Activated naive CD8-positive, alpha-beta T cell treated with anti-CD3 and anti-CD28 coated beads for 36 hours (primary cell): Measurements from ENCODE around the gene VAMP4. TPM values are rescaled to one million over a fixed set of nuclear protein-coding genes. Genes with fewer than 3 reads are reported as not detected.
A peak's percentile ranks its signal among the peaks of the same experiment; 100 is the strongest.
"Not testable (repeated sequence)": the region's sequence is repeated elsewhere in the genome, so short reads cannot be mapped to it uniquely, and the experiment has no call there.

Experiments
- DNase-seq: peaks from one replicate; pipeline ENCODE4 v3.0.0; 2021
- H3K27ac Mint-ChIP-seq: one replicate; pipeline ENCODE4 v1.8.0; 2022; ENCODE audit warnings: mild to moderate bottlenecking, moderate library complexity, mixed read lengths
- H3K27me3 Mint-ChIP-seq: one replicate; pipeline ENCODE4 v1.8.0; 2022; ENCODE audit warnings: mild to moderate bottlenecking, mixed read lengths
- H3K36me3 Mint-ChIP-seq: one replicate; pipeline ENCODE4 v1.8.0; 2021; ENCODE audit warnings: mild to moderate bottlenecking, mixed read lengths
- H3K4me1 Mint-ChIP-seq: one replicate; pipeline ENCODE4 v1.8.0; 2021; ENCODE audit warnings: mixed read lengths
- H3K4me3 Mint-ChIP-seq: one replicate; pipeline ENCODE4 v1.8.0; 2022; ENCODE audit warnings: mild to moderate bottlenecking, moderate library complexity, mixed read lengths
- H3K9me3 Mint-ChIP-seq: one replicate; pipeline ENCODE4 v1.8.0; 2022; ENCODE audit warnings: mixed read lengths
- total RNA-seq, 2 experiments: library from RNA; stranded (reverse); gene quantifications; one replicate each; pipeline ENCODE4 v1.2.3, GENCODE V29; 2021

VAMP4 gene
- total RNA-seq, 2 experiments from 2014 or later = 4.8 to 5.1 TPM

DNA sequence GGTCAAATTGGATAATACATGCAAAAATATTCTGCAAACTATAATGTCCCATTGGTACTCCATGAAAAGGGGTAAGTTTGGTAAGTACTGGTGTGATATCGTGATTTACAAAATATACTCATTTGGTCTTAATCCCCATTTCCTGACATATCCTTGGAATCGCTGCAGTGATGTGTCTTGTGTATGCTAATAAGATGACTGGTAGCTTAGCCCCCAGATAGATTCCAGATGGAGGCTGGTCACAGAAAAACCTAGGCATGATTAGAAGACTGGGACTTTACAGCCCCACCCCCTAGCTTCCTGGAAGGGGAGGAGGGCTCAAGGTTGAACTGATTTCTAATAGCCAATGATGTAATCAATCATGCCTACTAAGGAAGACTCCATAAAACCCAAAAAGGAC lies 3.0 kb downstream of the VAMP4 start:
- no peak for DNase-seq
- Mint-ChIP-seq H3K27ac (peak overlapping the region; percentile 79), H3K4me1 (peaks cover 48% of the 10 kb centered on the region), H3K9me3 (no peaks in the 10 kb centered on the region), H3K27me3 (no peaks in the 10 kb centered on the region), H3K36me3 (peaks cover 19% of the 10 kb centered on the region), H3K4me3 (no peak overlapping the region)

- Mint-ChIP-seq H3K27me3 (no peaks in the 10 kb centered on the region), H3K27ac (no peak overlapping the region), H3K9me3 (no peaks in the 10 kb centered on the region), H3K4me1 (peaks cover 40% of the 10 kb centered on the region), H3K4me3 (no peak overlapping the region), H3K36me3 (peaks cover 23% of the 10 kb centered on the region)
- no peak for DNase-seq
These were observed 5.7 kb downstream of the VAMP4 start for GRCh38 chr1:171736196-171736595.

- peaks cover 24% of the 10 kb centered on the region for H3K36me3 Mint-ChIP-seq
- H3K9me3 Mint-ChIP-seq = no peaks in the 10 kb centered on the region
- peaks cover 20% of the 10 kb centered on the region for H3K4me1 Mint-ChIP-seq
- no peak overlapping the region for H3K4me3 Mint-ChIP-seq
- H3K27ac Mint-ChIP-seq = no peak overlapping the region
- DNase-seq = no peak
- no peaks in the 10 kb centered on the region for H3K27me3 Mint-ChIP-seq
These were observed 11.8 kb downstream of the VAMP4 start for GRCh38 chr1:171730052-171730451.

DNA sequence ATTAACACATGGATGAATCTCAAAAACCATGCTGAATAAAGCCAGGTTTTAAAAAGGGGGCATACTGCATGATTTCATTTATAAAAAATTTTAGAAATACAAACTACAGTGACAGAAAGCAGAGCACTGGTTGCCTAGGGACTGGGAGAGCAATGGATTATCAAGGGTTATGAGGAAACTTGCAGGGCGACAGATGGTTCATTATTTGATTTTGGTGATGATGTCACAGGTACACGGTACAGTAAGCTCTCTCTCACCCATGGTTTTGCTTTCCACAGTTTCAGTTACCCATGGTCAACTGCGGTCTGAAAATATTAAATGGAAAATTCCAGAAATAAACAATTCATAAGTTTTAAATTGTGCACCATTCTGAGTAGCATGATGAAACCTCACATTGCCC lies 14.1 kb downstream of the VAMP4 start:
- Mint-ChIP-seq H3K36me3 (peaks cover 39% of the 10 kb centered on the region), H3K4me3 (no peak overlapping the region), H3K9me3 (peaks cover 9% of the 10 kb centered on the region), H3K4me1 (peaks cover 20% of the 10 kb centered on the region), H3K27me3 (no peaks in the 10 kb centered on the region), H3K27ac (no peak overlapping the region)
- DNase-seq = no peak

GRCh38 chr1:171723180-171723579 lies 18.7 kb downstream of the VAMP4 start:
- DNase-seq, H3K27ac Mint-ChIP-seq, H3K27me3 Mint-ChIP-seq, H3K4me3 Mint-ChIP-seq, H3K4me1 Mint-ChIP-seq: not testable (repeated sequence)
- peaks cover 48% of the 10 kb centered on the region for H3K36me3 Mint-ChIP-seq
- peaks cover 13% of the 10 kb centered on the region for H3K9me3 Mint-ChIP-seq

GRCh38 chr1:171718848-171719247 lies 23.0 kb downstream of the VAMP4 start:
- Mint-ChIP-seq H3K27me3 (no peaks in the 10 kb centered on the region), H3K4me3 (no peak overlapping the region), H3K9me3 (peaks cover 13% of the 10 kb centered on the region), H3K27ac (no peak overlapping the region), H3K36me3 (peaks cover 20% of the 10 kb centered on the region), H3K4me1 (peaks cover 3% of the 10 kb centered on the region)
- no peak for DNase-seq

DNA sequence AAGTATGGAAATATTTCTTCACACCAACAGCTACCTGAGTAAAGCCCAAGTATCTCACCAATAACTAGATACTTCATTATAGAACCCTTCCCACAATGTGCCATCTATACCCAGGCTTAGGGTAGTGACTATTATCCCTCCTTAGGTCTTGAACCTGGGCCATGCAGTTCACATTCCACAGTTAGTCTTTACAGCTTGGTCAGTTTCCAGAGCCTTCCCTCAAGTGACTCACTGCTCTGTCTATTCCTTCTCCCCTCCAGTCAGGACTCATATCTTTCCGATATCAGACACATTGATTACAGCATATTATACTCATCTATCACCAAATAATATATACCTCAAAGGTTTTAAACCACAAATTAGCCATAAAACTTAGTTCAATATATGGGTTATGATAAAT lies 23.6 kb downstream of the VAMP4 start:
- H3K4me3 Mint-ChIP-seq = no peak overlapping the region
- peaks cover 14% of the 10 kb centered on the region for H3K36me3 Mint-ChIP-seq
- H3K27me3 Mint-ChIP-seq = no peaks in the 10 kb centered on the region
- H3K4me1 Mint-ChIP-seq = peaks cover 3% of the 10 kb centered on the region
- peaks cover 9% of the 10 kb centered on the region for H3K9me3 Mint-ChIP-seq
- no peak overlapping the region for H3K27ac Mint-ChIP-seq
- DNase-seq = no peak

- no peak for DNase-seq
- Mint-ChIP-seq H3K27ac (no peak overlapping the region), H3K36me3 (peaks cover 4% of the 10 kb centered on the region), H3K27me3 (no peaks in the 10 kb centered on the region), H3K4me1 (peaks cover 3% of the 10 kb centered on the region), H3K9me3 (no peaks in the 10 kb centered on the region), H3K4me3 (no peak overlapping the region)
These were observed 24.7 kb downstream of the VAMP4 start for GRCh38 chr1:171717062-171717718.

DNA sequence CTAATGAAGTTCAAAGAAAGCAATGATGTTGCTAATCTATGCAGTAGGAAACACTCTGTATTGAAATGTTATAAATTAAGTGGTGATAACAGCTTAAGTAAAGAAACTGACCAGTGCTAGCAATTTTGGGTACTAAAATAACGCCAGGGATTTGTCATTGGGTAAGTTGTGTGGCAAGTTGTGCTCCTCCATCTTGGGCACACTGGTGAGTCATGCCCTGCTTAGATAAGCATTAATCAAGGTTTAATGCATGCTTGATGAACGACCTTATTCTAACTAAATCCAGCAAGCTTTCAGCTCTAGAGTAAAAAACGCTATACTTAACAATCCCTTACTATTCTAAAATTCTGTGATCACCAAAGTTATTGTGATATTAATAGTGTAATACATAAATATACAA lies 25.2 kb downstream of the VAMP4 start:
- Mint-ChIP-seq H3K4me1 (peaks cover 3% of the 10 kb centered on the region), H3K4me3 (no peak overlapping the region), H3K27me3 (no peaks in the 10 kb centered on the region)

GRCh38 chr1:171715813-171716251 lies 26.0 kb downstream of the VAMP4 start:
- Mint-ChIP-seq H3K4me1 (peaks cover 3% of the 10 kb centered on the region), H3K9me3 (no peaks in the 10 kb centered on the region), H3K4me3 (no peak overlapping the region), H3K27ac (no peak overlapping the region), H3K36me3 (no peaks in the 10 kb centered on the region), H3K27me3 (no peaks in the 10 kb centered on the region)
- DNase-seq = no peak

More for the DNA sequence above, 25.2 kb downstream of the VAMP4 start:
- Mint-ChIP-seq H3K9me3 (no peaks in the 10 kb centered on the region), H3K36me3 (peaks cover 3% of the 10 kb centered on the region), H3K27ac (no peak overlapping the region)
- no peak for DNase-seq

DNA sequence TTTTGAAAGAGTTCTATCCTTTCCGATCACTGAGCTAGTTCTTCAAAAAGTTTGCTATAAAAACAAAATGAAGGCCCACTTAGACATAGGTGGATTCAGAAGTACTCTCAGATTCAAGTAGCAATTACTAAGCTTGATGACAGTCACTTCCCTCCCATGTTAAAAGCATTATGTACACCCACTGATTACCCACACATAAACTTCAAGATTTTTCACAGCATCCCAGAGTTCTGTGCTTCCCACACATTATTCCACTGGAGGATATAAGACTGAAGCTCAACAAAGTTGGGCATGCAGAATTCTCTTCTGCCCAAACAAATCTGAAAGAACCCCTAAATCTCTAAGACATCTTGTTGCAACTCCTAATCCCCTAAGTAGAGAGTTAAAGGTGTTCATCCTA lies 29.5 kb downstream of the VAMP4 start:
- DNase-seq = no peak
- no peak overlapping the region for H3K27ac Mint-ChIP-seq
- H3K4me1 Mint-ChIP-seq = no peaks in the 10 kb centered on the region
- no peaks in the 10 kb centered on the region for H3K9me3 Mint-ChIP-seq
- H3K4me3 Mint-ChIP-seq = no peak overlapping the region
- H3K36me3 Mint-ChIP-seq = no peaks in the 10 kb centered on the region
- no peaks in the 10 kb centered on the region for H3K27me3 Mint-ChIP-seq

- H3K27me3 Mint-ChIP-seq = no peaks in the 10 kb centered on the region
- no peaks in the 10 kb centered on the region for H3K9me3 Mint-ChIP-seq
- H3K27ac Mint-ChIP-seq = no peak overlapping the region
- H3K4me1 Mint-ChIP-seq = no peaks in the 10 kb centered on the region
- no peak overlapping the region for H3K4me3 Mint-ChIP-seq
- H3K36me3 Mint-ChIP-seq = no peaks in the 10 kb centered on the region
- DNase-seq = no peak
These were observed 30.2 kb downstream of the VAMP4 start for GRCh38 chr1:171711643-171712042.

DNA sequence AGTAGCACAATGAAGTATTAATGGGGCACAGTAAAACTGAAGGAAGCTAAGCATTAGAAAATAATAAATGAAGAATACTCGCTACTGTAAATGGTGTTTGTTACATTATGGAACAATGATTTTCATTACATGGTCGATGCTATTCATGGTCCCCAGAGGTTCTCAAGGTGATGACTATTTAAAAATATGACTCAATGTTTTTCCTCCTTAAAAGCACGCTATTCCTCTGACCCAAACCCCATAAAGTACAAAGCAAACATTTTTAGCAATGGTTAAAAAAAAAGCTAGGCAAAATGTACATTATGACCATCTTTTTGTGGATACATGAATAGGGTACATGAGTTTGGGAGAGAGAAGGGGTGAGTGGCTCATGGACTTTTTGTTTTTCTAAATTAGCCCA lies 34.3 kb downstream of the VAMP4 start:
- H3K9me3 Mint-ChIP-seq = no peaks in the 10 kb centered on the region
- H3K4me3 Mint-ChIP-seq = no peak overlapping the region
- no peak overlapping the region for H3K27ac Mint-ChIP-seq
- H3K27me3 Mint-ChIP-seq = no peaks in the 10 kb centered on the region
- peaks cover 4% of the 10 kb centered on the region for H3K36me3 Mint-ChIP-seq
- H3K4me1 Mint-ChIP-seq = no peaks in the 10 kb centered on the region
- no peak for DNase-seq

- no peak for DNase-seq
- Mint-ChIP-seq H3K27me3 (no peaks in the 10 kb centered on the region), H3K4me1 (no peaks in the 10 kb centered on the region), H3K9me3 (no peaks in the 10 kb centered on the region), H3K36me3 (peaks cover 10% of the 10 kb centered on the region), H3K27ac (no peak overlapping the region), H3K4me3 (no peak overlapping the region)
These were observed 39.3 kb downstream of the VAMP4 start for GRCh38 chr1:171702598-171702997.

- Mint-ChIP-seq H3K27ac (no peak overlapping the region), H3K4me1 (no peaks in the 10 kb centered on the region), H3K4me3 (no peak overlapping the region), H3K36me3 (peaks cover 25% of the 10 kb centered on the region), H3K27me3 (no peaks in the 10 kb centered on the region), H3K9me3 (peaks cover 7% of the 10 kb centered on the region)
- DNase-seq = no peak
These were observed 42.3 kb downstream of the VAMP4 start for GRCh38 chr1:171699531-171699930.

DNA sequence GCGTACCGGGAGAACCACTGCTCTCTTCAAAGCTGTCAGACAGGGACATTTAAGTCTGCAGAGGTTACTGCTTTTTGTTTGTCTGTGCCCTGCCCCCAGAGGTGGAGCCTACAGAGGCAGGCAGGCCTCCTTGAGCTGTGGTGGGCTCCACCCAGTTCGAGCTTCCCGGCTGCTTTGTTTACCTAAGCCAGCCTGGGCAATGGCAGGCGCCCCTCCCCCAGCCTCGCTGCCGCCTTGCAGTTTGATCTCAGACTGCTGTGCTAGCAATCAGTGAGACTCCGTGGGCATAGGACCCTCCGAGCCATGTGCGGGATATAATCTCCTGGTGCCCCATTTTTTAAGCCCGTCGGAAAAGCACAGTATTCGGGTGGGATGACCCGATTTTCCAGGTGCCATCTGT lies 46.1 kb downstream of the VAMP4 start:
- H3K36me3 Mint-ChIP-seq = peaks cover 18% of the 10 kb centered on the region
- not testable (repeated sequence) for H3K27ac Mint-ChIP-seq, DNase-seq, H3K4me1 Mint-ChIP-seq, H3K27me3 Mint-ChIP-seq, H3K4me3 Mint-ChIP-seq
- peaks cover 13% of the 10 kb centered on the region for H3K9me3 Mint-ChIP-seq
